Hematopoietic multipotent progenitor cell treated with erythropoietin and hydrocortisone succinate and interleukin-3 and kit ligand, for 15 days (in vitro differentiated cells): ENCODE results near the gene KLHL3.

Experiments used
- DNase-seq: peaks from one replicate; pipeline ENCODE4 v3.0.0-alpha.2; 2015; ENCODE audit warnings: low spot score

Gene KLHL3

GRCh38 chr5:137575847-137576246, 160.0 kb downstream of the KLHL3 start:
- DNase-seq, result no peak

GRCh38 chr5:137575211-137575610, 160.7 kb downstream of the KLHL3 start:
- DNase-seq, result no peak

- no peak for DNase-seq
Measured at GRCh38 chr5:137573376-137573775, 162.5 kb downstream of the KLHL3 start.

- no peak for DNase-seq
Measured at GRCh38 chr5:137572042-137572695, 163.7 kb downstream of the KLHL3 start.

GRCh38 chr5:137570070-137570469, 165.8 kb downstream of the KLHL3 start:
- DNase-seq, result no peak
